Upper lobe of left lung (tissue), 4 donors: Measurements from ENCODE around the gene SUGT1.

Experiments used
- CTCF ChIP-seq, 6 experiments: fragments of 450-650 bp in 4 of 6; fragments of 200-600 bp in 2 of 6; sonication (generic) in 2 of 6; IDR thresholded peaks; one replicate each; pipeline ENCODE4 v1.5.1; 2016 to 2019; ENCODE audit warnings: antibody characterized with exemption in 6 of 6
- EP300 ChIP-seq, 4 donors: sonication (generic); formaldehyde crosslinking; IDR thresholded peaks; one replicate each; pipeline ENCODE4 v1.5.1; 2017; ENCODE audit warnings: antibody characterized with exemption in 4 of 4, control low read depth in 2 of 4
- POLR2A ChIP-seq, 4 donors: fragments of 450-650 bp; IDR thresholded peaks; one replicate each; pipeline ENCODE4 v1.5.1; 2016 to 2017; ENCODE audit warnings: antibody characterized with exemption in 4 of 4, mild to moderate bottlenecking in 2 of 4
- POLR2AphosphoS5 ChIP-seq, 2 donors: sonication (generic); formaldehyde crosslinking; IDR thresholded peaks; one replicate each; pipeline ENCODE4 v1.5.1; 2017; ENCODE audit warnings: antibody characterized with exemption in 2 of 2

- TF ChIP-seq CTCF (IDR thresholded peaks at IDR 0.05): no peak
- no peak for TF ChIP-seq EP300 (IDR thresholded peaks at IDR 0.05)
- no peak for TF ChIP-seq POLR2A (IDR thresholded peaks at IDR 0.05)
- no peak for TF ChIP-seq POLR2AphosphoS5 (IDR thresholded peaks at IDR 0.05)
Measured at GRCh38 chr13:52642131-52642530, 10.5 kb upstream of the SUGT1 start, which contains the start of gene HNRNPA1L2.
